ENCODE measurements around the gene TAF1. TPM values are rescaled to one million over a fixed set of nuclear protein-coding genes. Genes with fewer than 3 reads are reported as not detected.

The TAF1 gene
- total RNA-seq, 2 donors from 2014 or later, result 24.4 to 38.9 TPM

- peaks cover 0 to 3% of the 10 kb centered on the region in 2 donors for H3K36me3 ChIP-seq (replicated peaks in 1 of 2; ENCODE audit: insufficient read depth in 1 of 2, low read depth in 2 of 2)
- no peak overlapping the region for H3K4me3 ChIP-seq
- DNase-seq (no peak), ATAC-seq (no peak)
- TF ChIP-seq POLR2A (IDR thresholded peaks at IDR 0.05) (no peak), CTCF (IDR thresholded peaks at IDR 0.05) (no peak)
- H3K9me3 ChIP-seq, result no peaks in the 10 kb centered on the region
- no peaks in the 10 kb centered on the region for H3K4me1 ChIP-seq
- intact Hi-C loops (cut with DNase I), result no loop called here
- no peaks in the 10 kb centered on the region for H3K27me3 ChIP-seq
- no peak overlapping the region for H3K27ac ChIP-seq
Observed at GRCh38 chrX:71464968-71465367, 98.8 kb downstream of the TAF1 start.

GRCh38 chrX:71466979-71467523 lies 100.9 kb downstream of the TAF1 start:
- no peak for ATAC-seq
- WGBS, 2 donors, result 71 to 76% methylated on average over 4 to 5 of the region's 5 CpGs
- no peak for DNase-seq
- no peak for TF ChIP-seq CTCF (IDR thresholded peaks at IDR 0.05)
- TF ChIP-seq POLR2A (IDR thresholded peaks at IDR 0.05), result no peak
- H3K36me3 ChIP-seq (replicated peaks in 1 of 2; ENCODE audit: insufficient read depth in 1 of 2, low read depth in 2 of 2), result no peaks in the 10 kb centered on the region
- no peak overlapping the region for H3K27ac ChIP-seq
- H3K9me3 ChIP-seq, result no peaks in the 10 kb centered on the region
- intact Hi-C loops (cut with DNase I), result no loop called here
- H3K4me1 ChIP-seq, result no peaks in the 10 kb centered on the region
- no peaks in the 10 kb centered on the region for H3K27me3 ChIP-seq
- no peak overlapping the region for H3K4me3 ChIP-seq

- ATAC-seq, result no peak
- H3K27ac ChIP-seq, result no peak overlapping the region
Observed at GRCh38 chrX:71475785-71476540, 109.8 kb downstream of the TAF1 start.

GRCh38 chrX:71482228-71482958 lies 116.2 kb downstream of the TAF1 start:
- intact Hi-C loops (cut with DNase I), result no loop called here
- no peaks in the 10 kb centered on the region for H3K27me3 ChIP-seq
- no peak for TF ChIP-seq POLR2A (IDR thresholded peaks at IDR 0.05)
- TF ChIP-seq CTCF (IDR thresholded peaks at IDR 0.05), result no peak
- H3K4me3 ChIP-seq, result no peak overlapping the region
- no peak for DNase-seq
- no peaks in the 10 kb centered on the region for H3K9me3 ChIP-seq
- no peaks in the 10 kb centered on the region for H3K36me3 ChIP-seq (replicated peaks in 1 of 2; ENCODE audit: insufficient read depth in 1 of 2, low read depth in 2 of 2)
- H3K4me1 ChIP-seq, result no peaks in the 10 kb centered on the region
- 82 to 86% methylated on average over 4 of the region's 4 CpGs for WGBS, 2 donors
- no peak for ATAC-seq
- H3K27ac ChIP-seq, result no peak overlapping the region

More at GRCh38 chrX:71475785-71476540, 109.8 kb downstream of the TAF1 start:
- no peak for DNase-seq
- no peak for TF ChIP-seq CTCF (IDR thresholded peaks at IDR 0.05)
- no peak for TF ChIP-seq POLR2A (IDR thresholded peaks at IDR 0.05)
- no peaks in the 10 kb centered on the region for H3K27me3 ChIP-seq
- H3K4me3 ChIP-seq, result no peak overlapping the region
- H3K9me3 ChIP-seq, result no peaks in the 10 kb centered on the region
- WGBS, 2 donors, result 76 to 88% methylated on average over 8 of the region's 8 CpGs
- intact Hi-C loops (cut with DNase I), result no loop called here
- no peaks in the 10 kb centered on the region for H3K36me3 ChIP-seq (replicated peaks in 1 of 2; ENCODE audit: insufficient read depth in 1 of 2, low read depth in 2 of 2)
- no peaks in the 10 kb centered on the region for H3K4me1 ChIP-seq

All from body of pancreas (tissue), 4 donors.